ENCODE measurements around the gene CSMD2. TPM values are rescaled to one million over a fixed set of nuclear protein-coding genes. Genes with fewer than 3 reads are reported as not detected.
A peak's percentile ranks its signal among the peaks of the same experiment; 100 is the strongest.

Gene CSMD2
- total RNA-seq, 1 experiment from 2014 or later: 0.03 TPM

GRCh38 chr1:33624991-33625870 lies 539.8 kb downstream of the CSMD2 start:
- DNase-seq (ENCODE audit: low read depth, low spot score): peak; percentile 44
- in situ Hi-C loops (cut with HindIII; ENCODE audit: low pct_unique_long_range_greater_than_20kb, low sequenced_read_pairs): no loop called here

- no peak for DNase-seq (ENCODE audit: low read depth, low spot score)
- in situ Hi-C loops (cut with HindIII; ENCODE audit: low pct_unique_long_range_greater_than_20kb, low sequenced_read_pairs): no loop called here
These were observed 540.6 kb downstream of the CSMD2 start for GRCh38 chr1:33624261-33624990.

- in situ Hi-C loops (cut with HindIII; ENCODE audit: low pct_unique_long_range_greater_than_20kb, low sequenced_read_pairs): no loop called here
- DNase-seq (ENCODE audit: low read depth, low spot score): no peak
These were observed 541.2 kb downstream of the CSMD2 start for GRCh38 chr1:33623811-33624210.

GRCh38 chr1:33622757-33623156 lies 542.3 kb downstream of the CSMD2 start:
- DNase-seq (ENCODE audit: low read depth, low spot score): no peak
- in situ Hi-C loops (cut with HindIII; ENCODE audit: low pct_unique_long_range_greater_than_20kb, low sequenced_read_pairs): no loop called here

GRCh38 chr1:33618636-33619035 lies 546.4 kb downstream of the CSMD2 start:
- no peak for DNase-seq (ENCODE audit: low read depth, low spot score)
- in situ Hi-C loops (cut with HindIII; ENCODE audit: low pct_unique_long_range_greater_than_20kb, low sequenced_read_pairs): no loop called here

- in situ Hi-C loops (cut with HindIII; ENCODE audit: low pct_unique_long_range_greater_than_20kb, low sequenced_read_pairs): no loop called here
- DNase-seq (ENCODE audit: low read depth, low spot score): no peak
These were observed 547.6 kb downstream of the CSMD2 start for GRCh38 chr1:33617451-33617850.

- in situ Hi-C loops (cut with HindIII; ENCODE audit: low pct_unique_long_range_greater_than_20kb, low sequenced_read_pairs): no loop called here
- DNase-seq (ENCODE audit: low read depth, low spot score): peak; percentile 10
These were observed 548.2 kb downstream of the CSMD2 start for GRCh38 chr1:33616780-33617179.

- no peak for DNase-seq (ENCODE audit: low read depth, low spot score)
- in situ Hi-C loops (cut with HindIII; ENCODE audit: low pct_unique_long_range_greater_than_20kb, low sequenced_read_pairs): no loop called here
These were observed 549.5 kb downstream of the CSMD2 start for GRCh38 chr1:33615546-33615945.

- no peak for DNase-seq (ENCODE audit: low read depth, low spot score)
These were observed 554.1 kb downstream of the CSMD2 start for GRCh38 chr1:33610864-33611455.

GRCh38 chr1:33610391-33610790 lies 554.6 kb downstream of the CSMD2 start:
- no peak for DNase-seq (ENCODE audit: low read depth, low spot score)
- in situ Hi-C loops (cut with HindIII; ENCODE audit: low pct_unique_long_range_greater_than_20kb, low sequenced_read_pairs): no loop called here

More at GRCh38 chr1:33610864-33611455, 554.1 kb downstream of the CSMD2 start:
- in situ Hi-C loops (cut with HindIII; ENCODE audit: low pct_unique_long_range_greater_than_20kb, low sequenced_read_pairs): no loop called here

- no peak for DNase-seq (ENCODE audit: low read depth, low spot score)
- in situ Hi-C loops (cut with HindIII; ENCODE audit: low pct_unique_long_range_greater_than_20kb, low sequenced_read_pairs): no loop called here
These were observed 555.3 kb downstream of the CSMD2 start for GRCh38 chr1:33609739-33610138.

- no peak for DNase-seq (ENCODE audit: low read depth, low spot score)
- in situ Hi-C loops (cut with HindIII; ENCODE audit: low pct_unique_long_range_greater_than_20kb, low sequenced_read_pairs): no loop called here
These were observed 556.1 kb downstream of the CSMD2 start for GRCh38 chr1:33608825-33609400.

GRCh38 chr1:33607444-33608005 lies 557.5 kb downstream of the CSMD2 start:
- DNase-seq (ENCODE audit: low read depth, low spot score): no peak
- in situ Hi-C loops (cut with HindIII; ENCODE audit: low pct_unique_long_range_greater_than_20kb, low sequenced_read_pairs): no loop called here

GRCh38 chr1:33606272-33606671 lies 558.8 kb downstream of the CSMD2 start:
- in situ Hi-C loops (cut with HindIII; ENCODE audit: low pct_unique_long_range_greater_than_20kb, low sequenced_read_pairs): no loop called here
- DNase-seq (ENCODE audit: low read depth, low spot score): no peak

- no peak for DNase-seq (ENCODE audit: low read depth, low spot score)
- in situ Hi-C loops (cut with HindIII; ENCODE audit: low pct_unique_long_range_greater_than_20kb, low sequenced_read_pairs): no loop called here
These were observed 562.8 kb downstream of the CSMD2 start for GRCh38 chr1:33602271-33602670.

GRCh38 chr1:33601751-33602150 lies 563.3 kb downstream of the CSMD2 start:
- DNase-seq (ENCODE audit: low read depth, low spot score): no peak
- in situ Hi-C loops (cut with HindIII; ENCODE audit: low pct_unique_long_range_greater_than_20kb, low sequenced_read_pairs): no loop called here

GRCh38 chr1:33599516-33600115 lies 565.4 kb downstream of the CSMD2 start:
- in situ Hi-C loops (cut with HindIII; ENCODE audit: low pct_unique_long_range_greater_than_20kb, low sequenced_read_pairs): no loop called here
- no peak for DNase-seq (ENCODE audit: low read depth, low spot score)
